Upper lobe of left lung (tissue), 4 donors: ENCODE data around the gene SNED1.

Source experiments
- POLR2A ChIP-seq, 4 donors: fragments of 450-650 bp; IDR thresholded peaks; one replicate each; pipeline ENCODE4 v1.5.1; 2016 to 2017; ENCODE audit warnings: antibody characterized with exemption in 4 of 4, mild to moderate bottlenecking in 2 of 4
- TF ChIP-seq, protein P1 (sequence below), 6 experiments: fragments of 450-650 bp in 4 of 6; fragments of 200-600 bp in 2 of 6; sonication (generic) in 2 of 6; IDR thresholded peaks; one replicate each; pipeline ENCODE4 v1.5.1; 2016 to 2019; ENCODE audit warnings: antibody characterized with exemption in 6 of 6

DNA sequence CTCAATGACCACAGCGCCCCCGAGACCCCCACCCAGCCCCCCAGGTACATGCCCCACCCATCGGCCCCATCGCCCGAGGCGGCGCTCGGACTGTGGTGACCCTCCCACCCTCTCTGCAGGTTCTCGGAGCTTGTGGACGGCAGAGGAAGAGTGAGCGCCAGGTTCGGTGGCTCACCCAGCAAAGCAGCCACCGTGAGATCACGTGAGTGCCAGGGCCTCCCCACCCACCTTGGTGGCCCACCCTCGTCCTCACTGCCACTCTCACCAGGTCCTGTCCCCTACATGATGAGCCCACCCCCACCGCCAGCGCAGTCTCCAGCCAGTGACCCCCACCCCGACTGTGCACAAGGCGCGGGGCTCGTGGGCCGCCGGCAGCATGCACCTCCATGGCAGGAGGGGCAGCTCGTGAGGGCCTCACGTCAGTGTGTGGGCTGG lies 73.3 kb downstream of the SNED1 start:
- TF ChIP-seq, protein P1, sequence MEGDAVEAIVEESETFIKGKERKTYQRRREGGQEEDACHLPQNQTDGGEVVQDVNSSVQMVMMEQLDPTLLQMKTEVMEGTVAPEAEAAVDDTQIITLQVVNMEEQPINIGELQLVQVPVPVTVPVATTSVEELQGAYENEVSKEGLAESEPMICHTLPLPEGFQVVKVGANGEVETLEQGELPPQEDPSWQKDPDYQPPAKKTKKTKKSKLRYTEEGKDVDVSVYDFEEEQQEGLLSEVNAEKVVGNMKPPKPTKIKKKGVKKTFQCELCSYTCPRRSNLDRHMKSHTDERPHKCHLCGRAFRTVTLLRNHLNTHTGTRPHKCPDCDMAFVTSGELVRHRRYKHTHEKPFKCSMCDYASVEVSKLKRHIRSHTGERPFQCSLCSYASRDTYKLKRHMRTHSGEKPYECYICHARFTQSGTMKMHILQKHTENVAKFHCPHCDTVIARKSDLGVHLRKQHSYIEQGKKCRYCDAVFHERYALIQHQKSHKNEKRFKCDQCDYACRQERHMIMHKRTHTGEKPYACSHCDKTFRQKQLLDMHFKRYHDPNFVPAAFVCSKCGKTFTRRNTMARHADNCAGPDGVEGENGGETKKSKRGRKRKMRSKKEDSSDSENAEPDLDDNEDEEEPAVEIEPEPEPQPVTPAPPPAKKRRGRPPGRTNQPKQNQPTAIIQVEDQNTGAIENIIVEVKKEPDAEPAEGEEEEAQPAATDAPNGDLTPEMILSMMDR (IDR thresholded peaks at IDR 0.05) = no peak
- no peak for TF ChIP-seq POLR2A (IDR thresholded peaks at IDR 0.05)
